Progenitor cell of endocrine pancreas (in vitro differentiated cells): Measurements from ENCODE around the gene GGT5. TPM values are rescaled to one million over a fixed set of nuclear protein-coding genes. Genes with fewer than 3 reads are reported as not detected.

Experiments
- DNase-seq: peaks from one replicate; pipeline ENCODE4 v3.0.0; 2021; ENCODE audit warnings: low spot score; ENCODE audit not compliant: unreplicated experiment
- H3K27ac Mint-ChIP-seq: 2 replicates; pipeline ENCODE4 v1.8.0; 2021; ENCODE audit warnings: mild to moderate bottlenecking, moderate library complexity, mixed read lengths
- H3K27me3 Mint-ChIP-seq: 2 replicates; pipeline ENCODE4 v1.8.0; 2021; ENCODE audit warnings: mixed read lengths
- H3K36me3 Mint-ChIP-seq: 2 replicates; pipeline ENCODE4 v1.8.0; 2022; ENCODE audit warnings: mixed read lengths; ENCODE audit not compliant: insufficient read depth
- H3K4me1 Mint-ChIP-seq: 2 replicates; pipeline ENCODE4 v1.8.0; 2021; ENCODE audit warnings: low read depth, mixed read lengths
- H3K4me3 Mint-ChIP-seq: 2 replicates; pipeline ENCODE4 v1.8.0; 2021; ENCODE audit warnings: low read depth, mild to moderate bottlenecking, moderate library complexity, mixed read lengths
- H3K9me3 Mint-ChIP-seq: 2 replicates; pipeline ENCODE4 v1.8.0; 2021; ENCODE audit warnings: low read depth, mixed read lengths
- CTCF ChIP-seq: fragments of 200-600 bp; sonication (generic); IDR thresholded peaks from one replicate; pipeline ENCODE4 v1.5.0; 2021; ENCODE audit warnings: antibody characterized with exemption, mild to moderate bottlenecking; ENCODE audit not compliant: unreplicated experiment
- total RNA-seq: library from RNA; stranded (reverse); gene quantifications from 2 replicates; pipeline ENCODE4 v1.2.1, GENCODE V29; 2021

GGT5 gene
- total RNA-seq, 1 donor from 2014 or later: not detected

DNA sequence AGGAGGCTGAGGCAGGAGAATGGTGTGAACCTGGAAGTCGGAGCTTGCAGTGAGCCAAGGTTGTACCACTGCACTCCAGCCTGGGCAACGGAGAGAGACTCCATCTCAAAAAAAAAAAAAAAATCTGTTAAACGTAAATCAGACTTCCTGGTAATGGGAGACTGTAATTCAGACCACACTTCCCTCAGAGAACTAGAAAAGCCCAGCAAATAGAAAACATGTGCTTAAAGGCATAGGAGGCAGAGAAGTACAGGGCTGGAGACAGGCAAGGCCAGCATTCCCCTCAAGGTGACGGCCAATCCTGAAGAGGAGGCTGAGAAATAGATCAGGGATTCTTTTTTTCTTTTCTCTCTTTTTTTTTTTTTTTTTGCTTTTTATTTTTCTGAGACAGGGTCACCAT lies 8.2 kb downstream of the GGT5 start:
- H3K9me3 Mint-ChIP-seq: no peaks in the 10 kb centered on the region
- H3K36me3 Mint-ChIP-seq: no peaks in the 10 kb centered on the region
- no peak overlapping the region for H3K4me3 Mint-ChIP-seq
- no peak for DNase-seq
- no peak overlapping the region for H3K27ac Mint-ChIP-seq
- H3K4me1 Mint-ChIP-seq: no peaks in the 10 kb centered on the region
- no peak for TF ChIP-seq CTCF
- H3K27me3 Mint-ChIP-seq: no peaks in the 10 kb centered on the region

DNA sequence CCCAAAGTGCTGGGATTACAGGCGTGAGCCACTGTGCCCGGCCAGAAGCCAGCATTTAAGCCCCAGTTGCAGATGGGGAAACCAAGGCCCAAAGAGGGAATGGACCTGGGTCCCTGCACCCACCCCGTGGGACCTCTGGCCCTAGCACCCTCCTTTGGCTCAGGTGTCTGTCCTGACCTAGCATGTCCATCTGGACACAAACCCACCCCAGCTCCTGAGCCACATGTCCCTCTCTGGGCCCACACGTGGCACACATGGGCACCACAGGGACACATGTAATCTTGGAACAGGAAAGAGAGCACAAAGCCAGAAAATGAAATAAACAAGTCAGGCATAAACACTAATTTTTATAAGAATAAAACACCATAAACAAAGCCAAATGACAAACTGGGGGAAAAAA lies 9.6 kb downstream of the GGT5 start:
- no peaks in the 10 kb centered on the region for H3K36me3 Mint-ChIP-seq
- no peak for TF ChIP-seq CTCF
- no peaks in the 10 kb centered on the region for H3K4me1 Mint-ChIP-seq
- H3K4me3 Mint-ChIP-seq: no peak overlapping the region
- no peaks in the 10 kb centered on the region for H3K27me3 Mint-ChIP-seq
- no peaks in the 10 kb centered on the region for H3K9me3 Mint-ChIP-seq
- DNase-seq: no peak
- H3K27ac Mint-ChIP-seq: no peak overlapping the region

- H3K27ac Mint-ChIP-seq: no peak overlapping the region
- no peak for DNase-seq
- no peaks in the 10 kb centered on the region for H3K27me3 Mint-ChIP-seq
- TF ChIP-seq CTCF: no peak
- no peaks in the 10 kb centered on the region for H3K36me3 Mint-ChIP-seq
- H3K9me3 Mint-ChIP-seq: no peaks in the 10 kb centered on the region
- no peaks in the 10 kb centered on the region for H3K4me1 Mint-ChIP-seq
- H3K4me3 Mint-ChIP-seq: no peak overlapping the region
Observed at GRCh38 chr22:24233816-24234215, 11.1 kb downstream of the GGT5 start.

DNA sequence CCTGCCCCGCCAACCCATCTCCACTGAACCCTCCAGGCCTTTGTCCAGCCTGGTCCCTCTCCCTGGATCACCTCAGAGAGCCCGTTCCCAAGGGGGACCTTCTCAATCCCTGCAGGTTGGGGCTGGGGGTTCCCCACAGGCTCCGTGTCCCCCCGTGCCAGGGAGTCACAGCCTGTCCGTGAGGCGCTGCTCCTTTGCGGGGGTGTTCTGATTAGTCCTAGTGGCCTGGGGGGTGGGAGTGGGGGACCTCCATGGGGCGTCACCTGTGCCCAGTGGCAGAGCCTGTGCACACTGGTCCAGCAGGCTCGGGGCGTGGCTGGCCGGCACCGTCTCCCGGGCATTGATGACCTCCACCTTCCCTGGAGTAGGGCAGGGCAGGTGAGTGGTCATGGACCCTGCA lies 11.6 kb downstream of the GGT5 start:
- no peaks in the 10 kb centered on the region for H3K4me1 Mint-ChIP-seq
- no peak overlapping the region for H3K4me3 Mint-ChIP-seq
- no peaks in the 10 kb centered on the region for H3K36me3 Mint-ChIP-seq
- no peak for DNase-seq
- H3K27ac Mint-ChIP-seq: no peak overlapping the region
- H3K9me3 Mint-ChIP-seq: no peaks in the 10 kb centered on the region
- no peaks in the 10 kb centered on the region for H3K27me3 Mint-ChIP-seq
- no peak for TF ChIP-seq CTCF

DNA sequence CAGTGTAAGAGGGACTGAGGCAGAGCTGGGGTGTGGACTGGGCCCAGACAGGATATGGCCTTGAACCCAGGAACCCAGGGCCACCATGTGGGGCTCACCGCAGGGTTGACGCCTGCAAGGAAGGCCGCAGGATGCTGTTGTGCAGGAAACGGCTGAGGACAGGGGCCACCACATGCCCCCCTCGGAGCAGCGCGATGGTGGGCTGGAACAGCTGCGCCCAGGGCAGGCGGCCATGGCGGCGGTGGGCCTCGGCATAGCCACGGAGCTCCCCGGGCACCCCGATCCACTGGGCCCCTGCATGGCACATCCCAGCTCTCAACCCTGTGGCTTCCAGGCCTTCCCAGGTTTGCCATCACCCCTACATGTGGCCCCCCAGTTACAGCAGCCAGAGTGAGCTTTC lies 12.2 kb downstream of the GGT5 start:
- DNase-seq: no peak
- H3K27me3 Mint-ChIP-seq: no peaks in the 10 kb centered on the region
- no peak overlapping the region for H3K27ac Mint-ChIP-seq
- no peaks in the 10 kb centered on the region for H3K9me3 Mint-ChIP-seq
- TF ChIP-seq CTCF: no peak
- H3K4me3 Mint-ChIP-seq: no peak overlapping the region
- no peaks in the 10 kb centered on the region for H3K36me3 Mint-ChIP-seq
- no peaks in the 10 kb centered on the region for H3K4me1 Mint-ChIP-seq
